Activated CD4-positive, CD25-positive, alpha-beta regulatory T cell treated with anti-CD3 and anti-CD28 coated beads, Interleukin-2, amount 50 U/mL, for 16 hours (primary cell): ENCODE data around the gene TRAPPC10.
A peak's percentile ranks its signal among the peaks of the same experiment; 100 is the strongest.

Experiments used
- DNase-seq: peaks from one replicate; pipeline ENCODE4 v3.0.0-alpha.2; 2020; ENCODE audit warnings: low read depth, low spot score

The TRAPPC10 gene

DNA sequence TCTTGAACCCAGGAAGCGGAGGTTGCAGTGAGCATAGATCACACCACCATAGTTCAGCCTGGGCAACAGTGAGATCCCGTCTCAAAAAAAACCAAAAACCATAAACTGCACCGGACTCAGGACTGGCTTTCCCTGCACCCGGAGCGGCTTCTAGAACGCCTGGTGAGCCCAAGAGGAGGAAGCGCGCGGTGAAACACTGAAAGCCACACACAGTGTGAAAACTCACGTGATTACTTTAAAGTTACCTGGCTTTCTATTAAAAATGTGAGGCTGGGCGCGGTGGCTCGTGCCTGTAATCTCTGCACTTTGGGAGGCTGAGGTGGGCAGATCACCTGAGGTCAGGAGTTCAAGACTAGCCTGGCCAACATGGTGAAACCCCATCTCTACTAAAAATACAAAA is 7.0 kb upstream of the TRAPPC10 start:
- DNase-seq, result no peak

DNA sequence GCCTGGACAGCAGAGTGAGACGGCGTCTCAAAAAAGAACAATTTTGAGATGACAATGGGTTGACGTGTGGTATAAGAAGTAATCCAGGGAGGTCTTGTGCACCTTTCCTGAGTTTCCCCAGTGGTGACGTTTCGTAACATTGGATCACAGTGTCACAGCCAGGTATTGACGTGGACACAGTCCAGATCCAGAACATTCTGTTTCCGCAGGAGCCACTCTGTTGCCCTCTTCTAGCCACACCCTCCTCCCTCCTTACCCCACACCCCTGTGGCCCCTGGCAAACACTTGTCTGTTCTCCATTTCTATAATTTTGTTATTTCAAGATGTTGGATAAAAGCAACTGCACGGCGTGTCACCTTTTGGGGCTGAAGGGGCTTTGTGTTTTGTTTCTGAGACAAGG is 6.5 kb upstream of the TRAPPC10 start:
- no peak for DNase-seq

DNA sequence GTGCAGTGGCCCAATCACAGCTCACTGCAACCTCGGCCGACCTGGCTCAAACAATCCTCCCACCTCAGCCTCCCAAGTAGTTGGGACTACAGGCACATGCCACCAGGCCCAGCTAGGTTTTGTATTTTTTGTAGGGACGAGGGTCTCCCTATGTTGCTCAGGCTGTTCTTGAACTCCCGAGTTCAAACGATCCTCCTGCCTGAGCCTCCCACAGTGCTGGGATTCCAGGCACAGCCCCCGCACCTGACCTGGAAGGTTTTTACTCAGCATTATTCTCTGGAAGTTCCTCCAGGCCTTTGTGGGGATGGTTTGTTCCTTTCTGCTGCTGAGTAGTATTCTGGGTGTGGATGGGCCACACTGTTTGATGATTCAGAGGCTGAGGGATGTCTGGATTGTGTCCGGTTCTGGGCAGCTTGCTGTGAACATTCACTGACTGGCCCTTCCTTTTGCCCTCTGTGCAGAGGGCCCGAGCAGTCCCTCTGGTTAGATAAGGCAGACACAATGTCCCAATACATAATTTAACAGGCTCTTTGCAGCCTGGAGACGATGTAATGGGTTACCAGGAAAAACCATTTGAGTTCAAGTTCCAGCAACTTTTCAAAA is 6.0 kb upstream of the TRAPPC10 start:
- no peak for DNase-seq

DNA sequence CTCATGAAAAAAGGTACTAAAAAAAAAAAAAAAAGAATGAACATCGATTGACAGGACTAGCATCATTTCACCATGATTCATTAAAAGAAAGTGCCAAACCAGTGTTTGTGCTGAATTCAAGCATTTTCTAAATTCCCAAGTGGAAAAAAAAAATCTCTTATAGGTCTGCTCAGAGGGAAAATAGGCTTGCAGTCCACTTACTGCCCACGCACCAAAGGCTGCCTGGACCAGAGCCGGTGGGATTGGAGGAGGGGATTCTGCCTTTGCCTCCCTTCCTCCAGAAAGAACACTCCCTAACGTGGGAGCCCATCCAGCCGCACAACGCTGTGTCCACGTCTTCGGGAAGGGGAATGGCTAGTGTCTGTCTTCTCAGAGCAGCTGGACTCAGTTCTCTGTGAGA is 5.5 kb upstream of the TRAPPC10 start:
- DNase-seq, result no peak

DNA sequence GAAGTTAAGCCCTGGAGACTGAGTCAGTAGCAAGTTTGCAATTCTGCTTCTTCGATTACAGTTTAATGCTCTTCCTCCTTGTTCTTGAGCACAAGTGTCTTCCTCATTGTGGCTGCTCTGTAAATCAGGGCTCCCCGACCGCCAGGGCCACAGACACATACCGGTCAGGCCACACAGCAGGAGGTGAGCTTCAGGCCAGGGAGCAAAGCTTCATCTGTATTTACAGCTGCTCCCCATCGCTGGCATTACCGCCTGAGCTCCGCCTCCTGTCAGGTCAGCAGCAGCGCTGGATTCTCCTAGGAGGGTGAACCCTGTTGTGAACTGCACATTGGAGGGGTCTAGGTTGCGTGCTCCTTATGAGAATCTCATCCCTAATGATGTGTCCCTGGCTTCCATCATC is 1.7 kb upstream of the TRAPPC10 start:
- no peak for DNase-seq

DNA sequence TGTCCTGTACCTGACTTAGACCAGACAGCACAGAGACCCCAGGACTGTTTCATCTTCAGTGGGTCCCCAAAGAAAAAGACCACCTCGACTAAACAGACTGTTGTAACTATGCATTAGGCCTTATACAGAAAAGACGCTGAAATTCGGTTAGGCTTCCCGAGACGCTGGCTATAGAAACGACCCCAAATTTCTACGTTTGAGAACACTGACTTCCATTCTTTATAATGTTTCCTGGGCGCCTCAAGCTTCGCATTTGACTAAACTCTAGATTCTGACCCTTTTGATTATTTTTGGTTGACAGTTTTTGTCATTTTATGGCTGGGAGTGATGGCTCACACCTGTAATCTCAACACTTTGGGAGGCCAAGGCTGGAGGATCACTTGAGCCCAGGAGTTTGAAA is 986 bp upstream of the TRAPPC10 start:
- no peak for DNase-seq

DNA sequence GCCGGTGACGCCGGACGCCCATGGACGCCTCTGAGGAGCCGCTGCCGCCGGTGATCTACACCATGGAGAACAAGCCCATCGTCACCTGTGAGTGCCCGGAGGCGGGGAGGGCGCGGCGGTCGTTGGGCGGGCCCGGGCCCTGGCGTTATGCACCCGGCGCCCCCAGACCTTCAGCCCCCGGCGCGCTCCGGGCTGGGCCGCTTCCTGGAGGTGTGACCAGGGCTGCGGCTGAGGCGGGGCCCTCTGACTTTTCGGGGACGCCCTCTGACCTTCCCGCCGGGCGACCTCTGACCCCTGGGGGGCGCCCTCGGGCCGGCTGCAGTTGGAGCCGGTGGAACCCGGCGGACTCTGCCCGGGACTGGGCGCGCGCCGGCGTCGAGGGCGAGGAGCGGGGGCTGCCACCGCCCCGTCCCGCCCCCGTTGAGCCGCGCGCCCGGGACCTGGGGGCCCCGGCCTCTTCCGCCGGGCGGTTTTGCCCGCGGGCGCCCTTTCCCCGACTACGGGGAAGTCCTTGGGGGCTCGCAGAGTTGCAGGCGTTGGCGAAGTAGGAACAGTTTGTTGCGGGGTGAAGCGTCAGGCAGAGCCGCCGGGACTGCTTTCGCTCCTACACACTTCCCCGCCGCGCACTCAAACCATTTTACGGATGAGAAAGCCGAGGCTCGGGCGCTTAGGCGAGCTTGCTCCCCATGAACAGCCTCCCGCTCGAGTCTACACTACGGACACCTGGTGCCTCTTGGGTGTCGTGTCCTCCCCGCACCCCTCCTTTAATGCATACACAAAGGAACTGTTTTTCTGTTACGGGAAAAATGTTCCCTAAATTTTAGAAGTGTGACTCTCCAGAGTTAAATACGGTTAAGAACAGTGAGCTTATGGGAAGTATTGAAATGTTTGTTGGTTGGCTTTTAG is 618 bp downstream of the TRAPPC10 start:
- peak; percentile 65 for DNase-seq

DNA sequence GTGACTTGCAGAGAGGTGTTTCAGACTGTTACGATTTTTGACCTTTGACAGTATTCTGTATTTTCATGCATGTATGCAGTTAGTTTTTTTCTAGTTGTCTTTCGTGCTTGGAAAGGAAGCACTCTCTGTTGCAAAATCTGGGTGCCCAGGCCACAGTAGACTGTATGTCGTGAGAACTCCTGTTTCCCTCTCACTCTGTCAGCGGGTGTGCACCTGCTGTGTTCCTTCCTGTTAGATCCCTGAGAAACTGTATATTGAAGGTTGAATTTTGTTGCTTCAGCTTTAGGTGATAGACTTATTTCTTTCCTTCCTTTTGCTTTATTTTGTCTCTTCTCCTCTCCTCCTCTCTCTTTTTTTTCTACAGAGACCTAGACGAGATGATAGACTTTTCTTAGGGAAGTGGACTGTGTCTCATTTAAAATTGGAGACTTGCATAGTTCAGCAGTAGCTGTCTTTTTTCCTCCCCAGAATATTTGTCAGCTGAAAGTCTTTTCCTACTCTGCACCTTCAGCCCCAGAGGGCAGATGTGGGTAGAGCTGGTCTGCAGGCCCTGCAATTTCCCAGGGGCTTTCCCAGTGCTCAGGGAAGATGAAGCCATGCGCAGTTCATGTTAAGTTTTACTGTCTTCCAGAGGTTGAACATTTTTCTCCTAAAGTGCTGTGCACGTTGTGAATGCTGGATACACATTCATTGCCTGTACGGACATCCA is 1.4 kb downstream of the TRAPPC10 start:
- peak; percentile 14 for DNase-seq

DNA sequence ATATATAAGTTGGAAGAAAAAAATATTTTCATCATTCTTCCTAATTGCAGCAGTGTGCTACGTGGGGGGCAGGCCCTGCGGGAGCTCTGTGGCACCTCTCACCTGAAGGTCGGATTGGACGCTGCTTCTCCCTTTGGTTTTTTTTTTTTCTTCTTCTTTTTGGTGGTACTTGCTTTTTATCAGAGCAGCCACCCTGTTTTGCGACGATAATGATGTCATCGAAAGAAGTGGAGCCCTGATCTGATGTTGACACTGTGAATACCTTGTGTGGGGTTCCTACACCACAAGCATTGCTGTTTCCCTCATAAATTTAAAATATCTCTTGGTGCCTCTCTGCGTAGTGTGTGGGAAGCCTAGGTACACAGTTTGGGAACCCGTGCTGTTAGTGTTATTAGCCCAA is 5.5 kb downstream of the TRAPPC10 start:
- DNase-seq, result no peak

DNA sequence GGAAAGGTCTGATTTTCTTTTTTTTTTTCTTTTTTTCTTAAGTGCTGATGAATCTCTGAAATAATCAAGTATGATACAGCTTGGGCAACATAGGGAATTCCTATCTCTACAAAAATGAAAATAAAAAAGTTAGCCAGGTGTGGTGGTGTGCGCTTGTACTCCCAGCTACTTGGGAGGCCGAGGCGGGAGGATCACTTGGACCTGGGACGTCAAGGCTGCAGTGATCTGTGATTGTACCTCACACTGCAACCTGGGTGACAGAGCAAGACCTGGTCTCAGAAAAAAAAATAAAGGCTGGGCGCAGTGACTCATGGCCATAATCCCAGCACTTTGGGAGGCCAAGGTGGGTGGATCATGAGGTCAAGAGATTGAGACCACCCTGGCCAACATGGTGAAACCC is 6.0 kb downstream of the TRAPPC10 start:
- no peak for DNase-seq

DNA sequence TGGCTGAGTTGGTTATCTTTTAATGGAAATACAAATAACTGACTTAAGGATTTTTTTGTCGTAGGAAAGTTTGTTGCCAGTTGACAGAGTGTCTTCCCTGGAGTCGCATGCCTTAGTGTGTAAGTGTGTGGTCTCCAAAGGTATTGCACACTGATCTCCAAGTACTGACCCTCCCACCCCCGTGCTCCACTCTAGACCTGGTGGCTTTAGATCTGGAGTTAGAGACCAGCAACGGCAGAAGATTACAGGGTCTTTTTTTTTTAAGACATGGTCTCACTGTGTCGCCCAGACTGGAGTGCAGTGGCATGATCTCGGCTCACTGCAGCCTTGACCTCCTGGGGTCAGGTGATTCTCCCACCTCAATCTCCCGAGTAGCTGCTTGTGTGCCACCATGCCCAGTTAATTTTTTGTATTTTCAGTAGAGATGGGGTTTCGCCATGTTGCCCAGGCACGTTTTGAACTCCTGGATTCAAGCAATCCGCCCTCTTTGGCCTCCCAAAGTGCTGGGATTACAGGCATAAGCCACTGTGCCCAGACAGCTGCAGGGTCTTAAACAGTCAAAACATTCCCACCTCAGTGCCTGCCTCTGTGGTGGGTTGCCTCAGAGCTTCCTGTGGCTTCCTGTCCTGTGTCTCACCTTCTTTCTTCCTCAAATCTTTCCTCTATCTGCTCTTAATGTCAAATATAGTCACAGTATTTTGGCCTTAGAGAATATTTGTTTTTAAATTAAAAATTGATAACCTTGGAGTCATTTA is 6.9 kb downstream of the TRAPPC10 start:
- no peak for DNase-seq

DNA sequence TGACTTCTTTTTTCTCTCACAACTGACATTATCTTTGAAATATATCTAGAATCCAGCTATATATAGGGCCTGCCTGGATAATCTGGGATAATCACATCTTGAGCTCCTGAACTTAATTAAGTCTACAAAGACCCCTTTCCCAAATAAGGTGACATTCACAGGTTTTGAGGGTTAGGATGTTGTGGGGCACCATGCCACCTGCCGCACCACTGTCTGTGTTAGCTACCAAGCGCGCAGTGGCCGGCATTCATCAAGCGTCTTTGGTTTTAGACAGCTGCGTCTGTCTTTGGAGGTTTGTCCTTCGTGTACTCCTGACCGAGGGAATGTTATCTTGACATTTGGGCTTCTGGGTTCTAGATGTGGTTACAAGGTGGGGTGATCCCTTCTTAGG is 7.5 kb downstream of the TRAPPC10 start:
- DNase-seq, result no peak

DNA sequence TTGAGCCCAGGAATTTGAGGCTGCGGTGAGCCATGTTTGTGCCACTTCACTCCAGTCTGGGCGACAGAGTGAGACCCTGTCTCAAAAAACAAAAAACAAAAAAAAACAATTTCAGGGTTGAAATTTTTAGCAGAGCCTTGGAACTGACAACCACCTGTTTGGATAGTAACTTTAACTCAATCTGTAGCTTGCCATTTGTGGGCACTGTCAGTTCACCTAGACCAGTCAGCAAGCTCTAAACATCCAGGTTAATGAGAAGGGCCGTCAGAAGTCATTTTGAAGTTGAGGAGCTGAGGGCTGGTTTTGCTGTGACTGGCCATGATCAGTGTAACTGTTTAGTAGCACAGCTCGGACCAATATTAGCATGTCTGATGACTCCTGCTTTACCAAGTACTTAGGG is 8.4 kb downstream of the TRAPPC10 start:
- DNase-seq, result no peak

DNA sequence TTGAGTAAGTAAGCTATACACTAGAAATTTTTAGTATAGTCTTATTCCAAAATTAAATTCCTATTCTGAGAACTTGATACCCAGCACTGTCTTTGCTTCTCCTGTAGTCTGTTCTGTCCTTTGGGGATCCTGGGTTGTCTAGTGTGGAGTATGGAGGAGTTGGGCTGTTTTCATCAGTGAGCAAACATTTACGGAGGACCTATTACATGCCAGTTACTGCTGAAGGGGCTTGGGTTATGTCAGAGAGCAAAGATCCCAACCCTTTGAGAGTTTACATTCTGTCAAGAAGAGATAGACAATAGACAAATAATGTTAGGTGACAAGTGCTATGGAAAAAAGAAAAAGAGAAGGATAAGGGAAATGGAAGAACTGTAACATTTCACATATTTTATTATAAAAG is 9.0 kb downstream of the TRAPPC10 start:
- no peak for DNase-seq

DNA sequence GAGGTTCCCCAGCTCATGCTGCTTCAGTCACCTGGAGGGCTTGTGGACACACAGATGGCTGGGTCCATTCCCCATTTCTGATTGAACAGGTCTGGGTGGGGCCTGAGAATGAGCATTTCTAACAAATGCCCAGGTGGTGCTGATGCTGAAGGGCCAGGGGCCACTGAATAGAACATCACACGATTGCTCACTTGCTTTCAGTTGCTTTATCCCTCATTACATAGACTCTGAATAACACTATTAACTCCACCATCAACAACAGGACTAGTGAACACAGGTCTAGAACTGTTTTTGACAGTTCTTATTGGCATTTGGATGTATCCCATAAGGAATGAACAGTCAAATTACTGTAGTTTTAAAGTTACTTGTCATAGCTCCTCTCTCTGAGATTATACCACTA is 12.1 kb downstream of the TRAPPC10 start:
- no peak for DNase-seq

DNA sequence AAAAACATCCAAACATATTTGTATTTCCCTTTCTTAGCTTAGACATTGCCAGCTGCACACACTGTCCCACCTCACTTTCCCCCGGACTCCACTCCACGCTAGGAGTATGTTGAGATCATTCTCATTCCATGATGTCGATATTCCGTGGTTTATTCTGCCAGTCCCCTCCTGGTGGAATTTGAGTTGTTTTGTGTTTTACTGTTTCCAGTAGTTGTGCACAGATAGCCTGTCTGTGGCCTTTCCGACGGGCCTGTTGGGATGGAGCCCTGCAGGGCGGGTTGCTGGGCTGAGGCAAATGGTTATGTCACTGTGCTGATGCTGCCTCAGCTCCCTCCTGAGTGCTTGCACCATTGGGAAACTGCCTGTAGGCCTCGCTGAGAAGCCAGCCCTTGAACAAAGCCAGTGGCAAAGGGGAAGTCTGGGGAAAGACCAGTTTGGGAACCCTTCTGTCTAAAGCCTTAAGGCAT is 12.8 kb downstream of the TRAPPC10 start:
- no peak for DNase-seq

DNA sequence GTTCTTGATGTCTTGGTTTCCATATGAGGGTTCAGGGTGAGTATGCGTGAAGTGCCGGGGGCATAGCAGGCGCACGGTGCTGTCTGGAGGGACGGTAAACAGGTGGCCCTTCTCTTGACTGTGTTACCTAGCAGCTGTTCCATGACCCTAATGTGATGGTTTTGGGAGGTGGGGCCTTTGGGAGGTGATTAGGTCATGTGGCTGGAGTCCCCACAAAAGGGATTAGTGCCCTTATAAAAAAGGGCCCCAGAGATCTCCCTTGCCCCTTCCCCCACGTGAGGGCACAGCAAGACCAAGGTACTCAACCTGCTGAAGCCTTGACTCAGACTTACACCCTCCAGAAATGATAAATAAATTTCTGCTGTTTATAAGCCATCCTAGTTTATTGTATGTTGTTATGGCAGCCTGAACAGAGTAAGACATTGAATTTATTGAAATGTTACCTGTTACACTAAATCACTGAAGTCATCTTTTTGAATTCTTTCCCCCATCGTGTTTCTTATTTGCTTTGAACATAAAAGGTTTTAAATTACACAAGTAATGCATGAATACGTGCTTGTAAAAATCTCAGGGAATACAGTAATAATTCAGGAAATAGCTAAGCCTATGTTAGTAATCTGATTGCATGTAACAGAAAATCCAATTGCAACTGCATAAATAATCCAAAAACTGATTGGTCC is 15.6 kb downstream of the TRAPPC10 start:
- no peak for DNase-seq

DNA sequence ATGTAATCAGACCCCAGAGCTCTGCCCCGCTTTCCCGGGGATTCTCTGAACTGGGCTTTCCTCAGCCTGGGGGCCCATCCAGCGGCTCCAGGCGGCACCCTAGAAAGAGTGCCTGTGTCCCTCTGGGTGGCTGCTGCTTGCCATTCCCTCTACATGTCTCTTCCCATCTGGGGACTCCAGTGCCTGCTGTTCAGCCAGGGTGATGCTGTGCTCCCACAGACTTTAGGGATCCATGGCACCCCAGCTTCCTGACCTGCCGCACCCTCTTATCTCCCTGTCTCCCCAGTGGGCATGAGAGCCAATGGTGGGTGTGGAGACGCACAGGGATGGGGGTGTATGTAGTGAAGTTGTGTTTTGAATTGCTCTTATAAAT is 16.2 kb downstream of the TRAPPC10 start:
- no peak for DNase-seq

DNA sequence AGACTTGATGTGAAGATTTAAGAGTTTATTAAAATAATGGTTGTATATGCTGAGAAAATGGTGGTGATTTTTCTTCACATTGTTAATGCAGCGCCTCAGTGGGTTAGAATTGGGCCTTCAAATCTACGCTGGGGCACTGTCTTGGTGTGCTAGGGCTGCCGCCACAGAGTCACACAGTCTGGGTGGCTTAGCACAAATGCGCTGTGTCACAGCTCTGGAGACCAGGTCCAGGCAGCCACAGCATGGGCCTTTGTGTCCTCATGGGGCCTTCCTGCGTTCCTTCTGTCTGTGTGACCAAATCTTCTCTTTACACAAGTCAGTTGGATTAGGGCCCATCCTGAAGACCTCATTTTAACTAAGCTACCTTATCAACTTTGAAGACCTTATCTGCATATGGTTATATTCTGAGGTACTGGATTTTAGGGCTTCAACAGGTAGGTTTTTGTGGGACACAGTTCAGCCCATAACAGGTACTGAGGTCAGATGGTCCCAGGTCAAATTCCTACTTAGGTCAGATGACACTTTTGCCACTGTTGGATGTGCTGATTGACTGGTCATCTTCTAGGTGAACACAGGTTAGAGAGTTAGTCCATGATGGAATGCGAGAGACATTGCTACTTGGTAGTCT is 17.5 kb downstream of the TRAPPC10 start:
- no peak for DNase-seq

DNA sequence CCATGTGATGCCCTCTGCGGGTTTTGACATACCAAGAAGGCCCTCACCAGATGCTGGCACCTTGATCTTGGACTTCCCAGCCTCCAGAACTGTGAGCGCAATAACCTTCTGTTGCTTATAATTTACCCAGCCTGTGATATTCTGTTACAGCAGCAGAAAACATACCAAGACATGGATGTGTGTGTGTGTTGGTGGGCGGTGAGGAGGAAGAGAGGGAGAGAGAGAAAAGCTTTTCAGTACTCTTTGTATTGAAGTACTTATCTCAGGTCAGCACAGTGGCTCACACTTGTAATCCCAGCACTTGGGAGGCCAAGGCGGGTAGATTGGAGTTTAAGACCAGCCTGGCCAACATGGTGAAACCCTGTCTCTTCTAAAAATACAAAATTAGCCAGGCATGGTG is 23.1 kb downstream of the TRAPPC10 start:
- DNase-seq, result no peak

DNA sequence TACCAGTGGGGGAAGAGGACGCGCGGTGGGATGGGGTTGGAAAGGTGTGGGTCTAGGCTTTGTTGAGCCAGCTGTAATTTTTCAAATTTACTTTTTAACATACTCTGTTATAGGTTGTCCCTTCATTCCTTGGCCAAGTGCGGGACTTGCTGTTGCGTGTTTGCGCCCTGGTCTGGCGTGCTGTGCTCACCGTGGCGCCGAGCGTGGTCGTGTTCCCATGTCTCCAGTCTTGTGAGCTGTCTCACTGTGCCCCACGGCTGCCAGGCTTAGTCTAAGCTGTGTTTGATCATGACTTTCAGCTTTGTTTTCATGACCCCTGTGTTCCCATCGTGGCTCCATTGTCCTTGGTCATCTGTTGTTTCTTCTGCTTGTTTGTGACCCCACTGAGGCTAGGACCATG is 26.0 kb downstream of the TRAPPC10 start:
- no peak for DNase-seq
